HG03439 (cell line): Measurements from ENCODE around the gene AP5S1.

Source experiments
- ATAC-seq: cut with Tn5 transposase; IDR thresholded peaks from one replicate; pipeline ENCODE4 v1.9.1; 2021; ENCODE audit warnings: mild to moderate bottlenecking, moderate library complexity; ENCODE audit not compliant: unreplicated experiment

The AP5S1 gene

DNA sequence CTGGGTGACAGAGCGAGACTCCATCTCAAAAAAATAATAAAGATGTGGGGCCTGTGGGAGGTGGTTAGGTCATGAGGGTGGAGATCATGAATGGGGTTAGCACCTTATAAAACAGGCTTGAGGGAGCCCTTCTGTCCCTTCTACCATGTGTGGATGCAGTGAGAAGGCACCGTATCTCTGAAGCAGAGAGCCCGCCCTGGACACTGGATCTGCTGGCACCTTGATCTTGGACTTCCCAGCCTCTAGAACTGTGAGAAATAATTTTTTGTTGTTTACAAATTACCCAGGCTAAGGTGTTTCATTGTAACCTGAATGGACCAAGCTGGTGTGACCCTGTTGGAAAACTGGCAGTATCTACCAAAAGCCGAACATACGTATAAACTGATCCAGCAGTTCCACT, 53.2 kb downstream of the AP5S1 start:
- no peak for ATAC-seq

DNA sequence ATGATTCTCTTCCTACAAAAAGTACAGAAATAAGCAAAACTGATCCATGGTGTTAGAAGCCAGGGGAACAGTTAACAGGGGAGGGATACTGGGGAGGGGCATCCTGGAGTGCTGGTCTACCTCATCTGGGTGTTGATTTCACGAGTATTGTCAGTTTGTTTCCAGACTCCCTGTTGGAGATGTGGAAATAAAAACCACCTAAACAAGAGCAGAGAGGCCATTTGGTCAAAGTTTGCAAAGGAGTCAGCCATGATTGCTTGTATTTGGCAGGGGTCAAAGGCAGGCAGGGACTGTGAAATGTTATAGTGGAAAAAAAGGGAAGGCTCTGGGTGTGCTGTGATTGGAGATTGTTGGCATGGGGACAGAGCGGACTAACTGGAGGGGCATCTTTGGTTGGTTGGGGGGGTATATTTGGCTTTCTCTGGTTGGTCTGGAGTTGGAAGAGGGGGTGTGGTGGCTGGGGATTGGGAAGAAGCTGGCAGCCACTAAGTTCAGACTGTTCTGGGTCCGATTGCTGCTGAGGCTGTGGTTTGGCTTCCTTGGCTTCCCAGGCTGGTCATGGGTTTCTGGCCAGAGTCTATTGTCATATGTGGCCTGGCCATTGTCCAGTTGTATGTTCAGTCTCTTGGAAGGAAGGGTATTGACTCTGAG, 54.0 kb downstream of the AP5S1 start:
- ATAC-seq = no peak

DNA sequence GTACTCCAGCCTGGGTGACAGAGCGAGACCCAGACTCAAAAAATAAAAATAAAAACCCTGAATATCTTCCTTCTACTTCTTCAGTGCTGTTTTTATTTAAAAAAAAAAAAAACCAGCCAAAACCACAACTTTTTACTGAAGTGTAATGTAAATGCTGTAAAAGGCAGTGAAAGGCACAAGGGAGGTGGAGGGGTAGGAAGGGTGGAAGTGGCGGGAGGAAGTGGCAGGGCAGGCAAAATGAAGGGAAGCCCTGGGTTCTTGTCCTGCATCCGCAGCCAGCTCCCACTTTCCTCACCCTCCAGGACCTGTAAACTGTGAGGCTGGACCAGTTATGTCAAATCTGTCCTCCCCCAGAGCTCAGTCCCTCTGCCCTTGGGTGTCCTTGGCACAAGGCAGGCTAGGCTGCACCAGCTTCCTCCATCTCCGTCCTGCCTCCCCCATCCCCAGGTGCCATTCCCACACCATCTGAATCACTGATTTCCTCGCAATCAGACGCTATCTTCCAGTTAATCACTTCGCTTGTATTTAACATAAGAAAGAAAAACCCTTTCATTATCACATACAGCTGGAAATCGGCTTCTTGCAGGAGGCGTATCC, 55.1 kb downstream of the AP5S1 start:
- ATAC-seq = no peak

DNA sequence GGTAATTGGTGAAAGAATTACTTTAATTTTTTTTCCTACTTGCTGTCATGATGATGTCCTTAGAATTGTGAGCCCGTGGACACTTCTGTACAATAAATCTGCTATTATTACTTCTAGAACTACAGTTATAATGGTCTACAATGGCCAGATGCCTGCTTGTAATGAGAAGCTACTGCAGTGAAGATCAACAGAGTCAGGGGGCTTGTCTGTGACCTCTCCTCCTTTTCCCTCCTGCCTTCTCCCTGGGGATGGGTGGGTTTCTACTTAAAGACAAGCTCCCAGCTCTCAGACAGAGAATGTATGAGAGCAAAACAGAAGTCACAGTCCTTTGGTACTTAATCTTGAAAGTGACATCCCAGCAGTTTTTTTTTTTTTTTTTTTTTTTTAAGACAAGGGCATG, 55.7 kb downstream of the AP5S1 start:
- ATAC-seq = no peak

DNA sequence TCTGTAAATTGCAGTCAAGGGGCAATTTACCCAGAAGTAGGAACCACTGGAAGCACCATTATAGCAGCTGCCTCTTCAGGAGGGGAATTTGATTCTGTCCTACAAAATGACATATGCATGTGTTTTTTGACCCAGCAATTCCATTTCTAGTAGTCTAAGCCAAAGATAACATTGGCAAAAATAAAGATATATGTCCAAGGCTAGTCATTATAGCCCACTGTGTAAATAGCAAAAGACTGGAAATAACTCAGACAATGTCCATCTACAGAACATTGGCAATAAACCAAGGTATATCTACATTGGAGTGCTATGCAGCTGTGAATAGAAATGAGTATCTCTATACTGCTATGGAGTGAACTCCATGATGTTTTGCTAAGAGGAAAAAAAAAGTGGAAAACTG, 56.3 kb downstream of the AP5S1 start:
- ATAC-seq = no peak
